ENCODE data around the gene FOSL2.

Gene FOSL2

DNA sequence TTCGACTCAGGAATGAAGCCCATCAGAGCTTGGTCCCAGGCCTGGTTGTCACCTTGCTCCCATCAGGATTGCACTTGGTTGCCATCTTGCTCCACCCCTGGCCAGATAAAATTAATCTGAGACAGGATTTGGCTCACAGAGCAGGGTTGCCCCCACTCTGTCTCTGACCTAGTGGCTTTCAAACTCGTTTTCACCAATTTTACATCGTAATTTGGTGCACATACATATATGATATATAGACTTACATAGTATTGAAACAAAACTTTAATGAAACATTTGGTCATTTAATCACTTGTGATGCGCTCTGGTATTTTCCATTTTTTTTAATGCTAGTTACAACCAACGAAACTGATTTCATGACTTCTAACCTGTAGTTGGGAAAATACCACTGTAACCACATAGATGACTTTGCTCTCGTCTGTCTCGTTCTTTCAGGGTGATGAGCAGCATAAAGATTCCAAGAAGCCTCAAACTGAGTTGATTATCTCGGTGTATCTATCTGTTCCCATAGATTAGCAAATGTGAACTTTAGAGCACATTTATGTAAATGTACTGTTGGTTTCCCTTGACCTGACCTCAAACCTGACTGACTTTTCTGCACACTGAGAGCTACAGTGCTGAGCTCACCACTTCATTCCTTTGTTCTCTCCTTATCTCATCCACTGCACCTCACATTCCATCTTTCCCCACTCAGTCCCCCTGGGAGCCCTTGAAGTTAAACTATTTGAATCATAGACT lies 72.7 kb downstream of the FOSL2 start:
- Histone ChIP-seq H3K27ac (ENCODE audit: low read depth, low read length) (no peak overlapping the region), H3K9ac (ENCODE audit: low read length in 5 of 5) (no peak overlapping the region), H3K27me3 (ENCODE audit: control insufficient read depth in 5 of 5, insufficient read depth in 4 of 5, low read length in 5 of 5) (no peaks in the 10 kb centered on the region), H3K4me3 (ENCODE audit: low read depth in 1 of 5, low read length in 5 of 5) (no peak overlapping the region), H3K36me3 (ENCODE audit: control insufficient read depth in 5 of 5, insufficient read depth in 5 of 5, low read length in 5 of 5) (no peaks in the 10 kb centered on the region), H3K4me1 (ENCODE audit: control insufficient read depth in 5 of 5, insufficient read depth in 5 of 5, low read length in 5 of 5) (peaks cover 0 to 13% (median 3%) of the 10 kb centered on the region in 5 donors), H3K9me3 (ENCODE audit: control insufficient read depth in 5 of 5, low read length in 5 of 5) (peaks cover 0 to 10% (median 2%) of the 10 kb centered on the region in 5 donors)

All from subcutaneous abdominal adipose tissue (tissue), 5 donors.